IMR-90 (cell line): Measurements from ENCODE around the gene TWIST2. TPM values are rescaled to one million over a fixed set of nuclear protein-coding genes. Genes with fewer than 3 reads are reported as not detected.

ENCODE experiments used
- ATAC-seq: fragments of 200-7000 bp; cut with Tn5 transposase; 2 replicates; pipeline ENCODE4 v1.9.1; 2020; ENCODE audit warnings: low read depth, mild to moderate bottlenecking, moderate library complexity
- BruUV-seq: library from RNA; stranded (reverse); fragments of 400-500 nt; replicated peaks from 2 replicates; lab custom pipeline; 2021; lab: Mats Ljungman, UMichigan
- CTCF ChIA-PET: fragments of 300-600 bp; formaldehyde crosslinking; extraction: SDS; loops from one replicate; lab custom pipeline; 2021; ENCODE audit warnings: antibody characterized with exemption; lab: Yijun Ruan, JAX
- POLR2A ChIA-PET: fragments of 300-600 bp; sonication (Branson Sonifier 250); formaldehyde crosslinking; loops from one replicate; lab custom pipeline; 2022; ENCODE audit warnings: antibody characterized with exemption; ENCODE audit not compliant: unreplicated experiment; lab: Charles Lee
- DNase-seq: peaks from one replicate; pipeline ENCODE4 v3.0.0; 2013
- H2AFZ ChIP-seq: replicated peaks from 2 replicates; pipeline ENCODE3; 2013; ENCODE audit warnings: low read length, mild to moderate bottlenecking; ENCODE audit not compliant: poor library complexity
- H2AK5ac ChIP-seq: 2 replicates; pipeline ENCODE4 v1.6.1; 2013; ENCODE audit warnings: low read depth, low read length, inconsistent platforms
- H2AK9ac ChIP-seq: replicated peaks from 2 replicates; pipeline ENCODE3; 2013; ENCODE audit warnings: mild to moderate bottlenecking, low read depth, low read length, moderate library complexity; ENCODE audit not compliant: poor library complexity
- H2BK120ac ChIP-seq: 2 replicates; pipeline ENCODE4 v1.6.1; 2013; ENCODE audit warnings: low read depth, low read length, inconsistent platforms
- H2BK15ac ChIP-seq: 3 replicates; pipeline ENCODE4 v1.6.1; 2013; ENCODE audit warnings: low read depth, low read length, inconsistent platforms
- H2BK20ac ChIP-seq: 2 replicates; pipeline ENCODE4 v1.6.1; 2013; ENCODE audit warnings: low read depth, mild to moderate bottlenecking, inconsistent platforms, low read length, moderate library complexity
- H2BK5ac ChIP-seq: 2 replicates; pipeline ENCODE4 v1.6.1; 2013; ENCODE audit warnings: mild to moderate bottlenecking, low read depth, low read length, inconsistent platforms; ENCODE audit not compliant: poor library complexity, severe bottlenecking
- H3K14ac ChIP-seq: replicated peaks from 2 replicates; pipeline ENCODE4 v1.6.1; 2013; ENCODE audit warnings: low read depth, low read length, inconsistent platforms
- H3K18ac ChIP-seq: 2 replicates; pipeline ENCODE4 v1.6.1; 2013; ENCODE audit warnings: low read depth, low read length, control low read depth
- H3K23ac ChIP-seq: 2 replicates; pipeline ENCODE4 v1.6.1; 2013; ENCODE audit warnings: low read depth, low read length, inconsistent platforms
- H3K27ac ChIP-seq: 2 replicates; pipeline ENCODE4 v1.5.1; 2013; ENCODE audit warnings: mild to moderate bottlenecking, control low read depth, low read length; ENCODE audit not compliant: insufficient read depth
- H3K27me3 ChIP-seq: 2 replicates; pipeline ENCODE4 v1.6.1; 2013; ENCODE audit warnings: low read length; ENCODE audit not compliant: control insufficient read depth, insufficient read depth
- H3K36me3 ChIP-seq: 2 replicates; pipeline ENCODE4 v1.6.1; 2013; ENCODE audit warnings: low read length, mixed read lengths; ENCODE audit not compliant: control insufficient read depth, insufficient read depth
- H3K4ac ChIP-seq: 2 replicates; pipeline ENCODE4 v1.6.1; 2013; ENCODE audit warnings: low read depth, low read length, inconsistent platforms
- H3K4me1 ChIP-seq: 2 replicates; pipeline ENCODE4 v1.6.1; 2013; ENCODE audit warnings: low read length, mixed read lengths; ENCODE audit not compliant: control insufficient read depth, insufficient read depth
- H3K4me2 ChIP-seq: 2 replicates; pipeline ENCODE4 v1.6.1; 2013; ENCODE audit warnings: low read depth, mild to moderate bottlenecking, control low read depth, low read length, moderate library complexity
- H3K4me3 ChIP-seq: 2 replicates; pipeline ENCODE4 v1.5.1; 2013; ENCODE audit warnings: low read depth, mild to moderate bottlenecking, control low read depth, low read length, moderate library complexity; ENCODE audit not compliant: insufficient read depth
- H3K56ac ChIP-seq: 2 replicates; pipeline ENCODE4 v1.6.1; 2013; ENCODE audit warnings: low read length, inconsistent platforms; ENCODE audit not compliant: insufficient read depth; ENCODE audit errors: extremely low read depth
- H3K79me1 ChIP-seq, 2 experiments: 2 replicates each; pipeline ENCODE4 v1.6.1; 2013; ENCODE audit warnings: low read length in 2 of 2, inconsistent platforms in 1 of 2, low read depth in 1 of 2
- H3K9ac ChIP-seq: 2 replicates; pipeline ENCODE4 v1.6.1; 2013; ENCODE audit warnings: low read depth, low read length, control low read depth
- H3K9me1 ChIP-seq: 2 replicates; pipeline ENCODE4 v1.6.1; 2013; ENCODE audit warnings: low read length, inconsistent platforms; ENCODE audit not compliant: insufficient read depth
- H3K9me3 ChIP-seq: 2 replicates; pipeline ENCODE4 v1.6.1; 2013; ENCODE audit warnings: low read length; ENCODE audit not compliant: control insufficient read depth, insufficient read depth
- H4K20me1 ChIP-seq: 2 replicates; pipeline ENCODE4 v1.6.1; 2013; ENCODE audit warnings: low read length, inconsistent platforms; ENCODE audit not compliant: insufficient read depth
- H4K5ac ChIP-seq: 2 replicates; pipeline ENCODE4 v1.6.1; 2013; ENCODE audit warnings: mild to moderate bottlenecking, low read depth, low read length, control low read depth
- H4K8ac ChIP-seq, 2 experiments: 2 replicates each; pipeline ENCODE4 v1.6.1; 2013; ENCODE audit warnings: low read depth in 2 of 2, low read length in 2 of 2, control low read depth in 1 of 2, inconsistent platforms in 1 of 2
- H4K91ac ChIP-seq: 2 replicates; pipeline ENCODE4 v1.6.1; 2013; ENCODE audit warnings: low read depth, low read length, inconsistent platforms; ENCODE audit not compliant: insufficient read depth
- CEBPB ChIP-seq: IDR thresholded peaks from 2 replicates; pipeline ENCODE4 v1.6.1; 2012; ENCODE audit warnings: low read depth, low read length, improper control_type of control experiment
- WGBS, 2 experiments: methylation state at CpG; one replicate each; pipeline versions ENCODE4 v1.1.5 to v1.1.7; 2013; ENCODE audit warnings: missing lambda C conversion rate in 2 of 2; ENCODE audit not compliant: insufficient read length in 1 of 2; ENCODE audit errors: extremely low coverage in 2 of 2; 5-methylcytosine and 5-hydroxymethylcytosine counted together
- dilution Hi-C: fragments of 300-500 bp; cut with HindIII; formaldehyde crosslinking; loops from one replicate; pipeline ENCODE4 v1.14.3; 2018; ENCODE audit warnings: low sequenced_read_pairs; ENCODE audit not compliant: unreplicated experiment
- in situ Hi-C: fragments of 300-500 bp; cut with MboI; formaldehyde crosslinking; loops from 3 replicates; pipeline ENCODE4 v1.14.3; 2019; ENCODE audit warnings: low sequenced_read_pairs, inconsistent platforms, mixed read lengths
- intact Hi-C: fragments of 100-400 bp; cut with micrococcal nuclease; formaldehyde crosslinking; loops from 2 replicates; pipeline ENCODE4 v1.10.0; 2022
- polyA plus RNA-seq, 3 experiments: library from polyadenylated mRNA; depleted of rRNA; stranded (reverse); fragments of >200 nt; gene quantifications; 2 replicates each; pipeline ENCODE4 v1.2.3, GENCODE V29; 2012; ENCODE audit warnings: low replicate concordance in 1 of 3
- total RNA-seq: library from RNA; depleted of rRNA; stranded (reverse); fragments of >200 nt; gene quantifications from 2 replicates; pipeline ENCODE4 v1.2.3, GENCODE V29; 2012

The TWIST2 gene
- total and polyA plus RNA-seq, 2 of the 4 experiments (the other 2 are of a cell fraction) = 9.3 to 33.6 TPM

DNA sequence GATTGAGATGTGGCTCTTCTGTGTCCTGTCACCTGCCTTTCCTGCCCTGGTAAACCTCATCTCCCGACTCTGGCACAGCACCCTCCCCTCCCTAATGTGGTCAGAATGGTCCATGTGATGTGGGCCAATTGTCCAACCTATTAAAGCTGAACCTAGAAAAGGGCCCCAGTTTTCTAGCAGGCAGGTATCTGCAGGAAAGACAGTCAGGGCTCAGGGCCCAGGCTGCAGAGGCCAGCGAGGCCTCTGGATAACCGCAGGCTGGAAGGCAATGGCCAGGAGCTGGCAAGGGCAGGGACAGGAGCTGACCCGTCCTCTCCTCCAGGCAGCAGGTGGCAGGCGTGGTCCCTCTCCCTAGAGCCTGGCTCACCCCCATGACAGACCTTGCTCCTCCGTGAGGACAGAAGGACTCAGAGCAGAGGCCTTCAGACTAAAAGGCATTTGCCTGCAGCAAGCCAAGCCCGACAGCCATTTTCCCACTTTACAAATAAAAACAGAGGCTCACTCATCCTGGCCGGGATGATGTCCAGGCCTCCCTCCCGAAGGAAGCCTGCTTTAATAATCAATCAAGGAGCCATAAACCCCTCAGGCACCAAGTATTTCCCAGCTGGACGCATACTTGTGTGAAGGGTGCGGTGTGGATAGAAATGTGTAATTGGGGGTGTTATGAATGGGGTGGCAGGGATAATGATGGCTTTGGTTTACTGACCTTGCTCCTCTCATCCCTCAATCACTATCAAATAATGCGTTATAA, 107.1 kb downstream of the TWIST2 start:
- no peak overlapping the region for H3K56ac ChIP-seq
- dilution Hi-C loops (no loop called here), intact Hi-C loops (no loop called here), in situ Hi-C loops (loop anchor here (25.0 kb wide), 1 partner anchor 593 kb away; no protein-coding TSS in a partner anchor)
- no peak overlapping the region for H2BK15ac ChIP-seq
- no peak overlapping the region for H3K18ac ChIP-seq
- ChIA-PET CTCF (no interaction called here), POLR2A (no interaction called here)
- H2BK5ac ChIP-seq = no peak overlapping the region
- BruUV-seq = no TSS peak
- DNase-seq (peak; percentile 58), ATAC-seq (peak; percentile 75)
- H2BK20ac ChIP-seq = no peak overlapping the region
- 53% methylated on average over 3 of the region's 12 CpGs; no CpG with 5 or more reads in 1 of the 2 experiments for WGBS, 2 experiments
- H3K9me3 ChIP-seq = no peaks in the 10 kb centered on the region
- H2AFZ ChIP-seq = peak overlapping the region; percentile 81
- H4K8ac ChIP-seq = peak overlapping the region in 1 of 2 experiments; percentile 56; a peak in 1 of 4 replicates
- H3K4me2 ChIP-seq = no peak overlapping the region
- no peak overlapping the region for H4K91ac ChIP-seq
- H3K23ac ChIP-seq = peak overlapping the region; percentile 54; the same call in 1 of the 2 replicates
- H3K4me3 ChIP-seq = no peak overlapping the region
- peak overlapping the region; percentile 25; the same call in 1 of the 2 replicates for H2AK5ac ChIP-seq
- no peak overlapping the region for H3K9ac ChIP-seq
- H3K14ac ChIP-seq = peak overlapping the region; percentile 18; the same call in 1 of the 2 replicates
- no peaks in the 10 kb centered on the region for H4K20me1 ChIP-seq
- no peaks in the 10 kb centered on the region for H3K27me3 ChIP-seq
- no peaks in the 10 kb centered on the region for H3K79me1 ChIP-seq
- no peak overlapping the region for H4K5ac ChIP-seq
- H3K27ac ChIP-seq = no peak overlapping the region
- TF ChIP-seq CEBPB = no peak
- H3K4me1 ChIP-seq = peaks cover 10% of the 10 kb centered on the region; the same call in 1 of the 2 replicates
- H3K9me1 ChIP-seq = 0 out of 2 replicates have a peak, but pooled peaks cover 2% of the 10 kb centered on the region
- H3K4ac ChIP-seq = peak overlapping the region; percentile 52; the same call in 1 of the 2 replicates
- H3K36me3 ChIP-seq = no peaks in the 10 kb centered on the region
- peak overlapping the region; percentile 56 for H2AK9ac ChIP-seq
- peak overlapping the region; percentile 0; the same call in 1 of the 2 replicates for H2BK120ac ChIP-seq
